GM06990 (cell line): ENCODE results near the gene MMP27.
A peak's percentile ranks its signal among the peaks of the same experiment; 100 is the strongest.

Source experiments
- DNase-seq: peaks from one replicate; pipeline ENCODE4 v3.0.0-alpha.2; 2011; ENCODE audit not compliant: insufficient read length; ENCODE audit errors: extremely low read depth
- H3K27me3 ChIP-seq: replicated peaks from 2 replicates; pipeline ENCODE4 v1.6.0; 2011; ENCODE audit warnings: low read length; ENCODE audit not compliant: control insufficient read depth, insufficient read depth
- H3K36me3 ChIP-seq: 2 replicates; pipeline ENCODE4 v1.5.1; 2011; ENCODE audit warnings: low read length; ENCODE audit not compliant: control insufficient read depth, insufficient read depth
- H3K4me3 ChIP-seq: replicated peaks from 2 replicates; pipeline ENCODE4 v1.5.1; 2011; ENCODE audit warnings: low read depth, mild to moderate bottlenecking, control low read depth, low read length
- TF ChIP-seq, protein P1 (sequence below): IDR thresholded peaks from 2 replicates; pipeline ENCODE4 v1.5.1; 2011; ENCODE audit warnings: low read length, control low read depth, mild to moderate bottlenecking, inconsistent platforms; ENCODE audit not compliant: insufficient read depth, poor library complexity, severe bottlenecking

The MMP27 gene

DNA sequence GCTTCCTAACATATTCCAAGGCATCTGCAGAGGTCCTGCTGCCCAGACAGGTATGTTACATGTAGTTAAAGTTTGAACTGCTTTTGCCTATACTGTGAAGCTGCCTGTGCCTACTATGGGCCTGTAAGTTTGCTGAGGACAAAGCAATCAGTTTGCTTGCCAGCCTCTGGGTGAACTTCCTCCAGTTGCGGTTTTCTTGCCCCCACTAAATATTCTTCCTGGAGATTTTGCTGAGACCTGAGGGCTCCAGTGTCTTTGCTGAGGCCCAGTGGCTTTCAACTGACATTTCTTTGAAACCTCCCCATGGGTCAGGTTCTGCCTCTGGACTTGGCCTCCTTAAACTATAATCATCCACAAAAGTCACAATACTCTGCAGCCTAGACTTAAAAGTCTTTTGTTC, 50.8 kb downstream of the MMP27 start:
- Histone ChIP-seq H3K4me3 (no peak overlapping the region), H3K27me3 (no peaks in the 10 kb centered on the region; the same call in 1 of the 2 replicates), H3K36me3 (no peaks in the 10 kb centered on the region)
- TF ChIP-seq, protein P1, sequence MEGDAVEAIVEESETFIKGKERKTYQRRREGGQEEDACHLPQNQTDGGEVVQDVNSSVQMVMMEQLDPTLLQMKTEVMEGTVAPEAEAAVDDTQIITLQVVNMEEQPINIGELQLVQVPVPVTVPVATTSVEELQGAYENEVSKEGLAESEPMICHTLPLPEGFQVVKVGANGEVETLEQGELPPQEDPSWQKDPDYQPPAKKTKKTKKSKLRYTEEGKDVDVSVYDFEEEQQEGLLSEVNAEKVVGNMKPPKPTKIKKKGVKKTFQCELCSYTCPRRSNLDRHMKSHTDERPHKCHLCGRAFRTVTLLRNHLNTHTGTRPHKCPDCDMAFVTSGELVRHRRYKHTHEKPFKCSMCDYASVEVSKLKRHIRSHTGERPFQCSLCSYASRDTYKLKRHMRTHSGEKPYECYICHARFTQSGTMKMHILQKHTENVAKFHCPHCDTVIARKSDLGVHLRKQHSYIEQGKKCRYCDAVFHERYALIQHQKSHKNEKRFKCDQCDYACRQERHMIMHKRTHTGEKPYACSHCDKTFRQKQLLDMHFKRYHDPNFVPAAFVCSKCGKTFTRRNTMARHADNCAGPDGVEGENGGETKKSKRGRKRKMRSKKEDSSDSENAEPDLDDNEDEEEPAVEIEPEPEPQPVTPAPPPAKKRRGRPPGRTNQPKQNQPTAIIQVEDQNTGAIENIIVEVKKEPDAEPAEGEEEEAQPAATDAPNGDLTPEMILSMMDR = no peak
- no peak for DNase-seq

DNA sequence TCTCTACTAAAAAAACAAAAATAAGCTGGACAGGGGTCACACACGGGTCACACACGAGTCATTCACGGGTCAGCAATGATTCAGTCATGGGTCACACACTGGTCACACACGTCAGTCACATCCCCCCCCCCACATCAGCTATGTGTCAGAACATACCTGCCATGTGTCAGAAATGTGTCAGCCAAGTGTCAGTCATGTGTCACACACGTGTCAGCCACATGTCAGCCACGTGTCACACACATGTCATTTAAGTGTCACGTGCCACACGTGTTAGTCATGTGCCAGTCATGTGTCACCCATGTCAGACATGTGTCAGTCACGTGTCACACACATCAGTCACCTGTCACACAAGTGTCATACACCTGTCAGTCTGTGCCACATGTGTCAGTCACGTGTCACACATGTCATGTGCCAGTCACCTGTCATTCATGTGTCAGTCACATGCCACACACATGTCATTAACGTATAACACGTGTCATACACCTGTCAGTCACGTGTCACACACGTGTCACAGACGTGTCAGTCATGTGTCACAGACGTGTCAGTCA, 51.8 kb downstream of the MMP27 start:
- Histone ChIP-seq H3K36me3 (no peaks in the 10 kb centered on the region), H3K4me3 (no peak overlapping the region), H3K27me3 (no peaks in the 10 kb centered on the region)
- DNase-seq = peak; percentile 15
- TF ChIP-seq, protein P1 = no peak

DNA sequence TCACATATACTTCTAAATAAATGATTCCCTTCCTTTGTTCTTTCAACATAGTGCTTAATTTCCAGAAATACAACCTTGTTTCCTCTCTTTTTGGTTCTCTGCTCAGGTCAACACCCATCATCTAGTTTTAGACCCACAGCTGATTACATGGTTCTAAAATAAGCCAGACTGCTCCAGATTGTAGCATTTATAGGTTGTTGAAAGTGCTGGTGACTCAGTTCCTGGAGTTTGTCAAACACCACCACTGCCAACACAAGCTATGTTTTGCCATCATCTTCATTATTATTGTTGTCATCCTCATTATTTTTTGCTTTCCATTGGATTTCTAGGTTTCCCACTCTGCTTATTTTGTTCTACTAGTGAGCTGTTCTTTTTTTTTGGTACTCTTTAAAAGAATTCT, 58.1 kb downstream of the MMP27 start:
- no peak overlapping the region for H3K4me3 ChIP-seq
- TF ChIP-seq, protein P1 = no peak
- DNase-seq = no peak
- no peaks in the 10 kb centered on the region for H3K36me3 ChIP-seq
- no peaks in the 10 kb centered on the region for H3K27me3 ChIP-seq

DNA sequence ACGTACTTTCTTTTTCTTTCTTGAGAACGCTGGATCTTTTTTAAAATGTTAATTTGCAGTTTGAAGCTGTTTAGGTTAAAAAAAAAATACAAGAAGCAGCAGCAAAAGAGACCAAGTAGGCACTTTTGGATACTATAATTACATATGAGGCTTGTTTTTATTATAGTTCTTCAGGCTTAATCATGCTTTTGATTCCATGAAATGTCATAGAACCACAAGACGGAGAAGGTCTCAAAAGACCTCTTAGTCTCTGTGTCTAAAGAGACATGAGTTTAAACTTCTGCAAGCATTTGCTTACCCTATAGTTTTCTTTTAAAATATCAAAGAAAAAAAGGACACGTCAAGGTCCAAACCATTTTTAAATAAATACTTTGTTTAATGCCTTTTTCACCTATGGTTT, 61.6 kb downstream of the MMP27 start:
- no peak overlapping the region for H3K4me3 ChIP-seq
- DNase-seq = no peak
- no peaks in the 10 kb centered on the region for H3K27me3 ChIP-seq
- TF ChIP-seq, protein P1 = no peak
- H3K36me3 ChIP-seq = no peaks in the 10 kb centered on the region
